IMR-90 (cell line): ENCODE data around the gene PBRM1. TPM values are rescaled to one million over a fixed set of nuclear protein-coding genes. Genes with fewer than 3 reads are reported as not detected.

Experiments used
- ATAC-seq: fragments of 200-7000 bp; cut with Tn5 transposase; 2 replicates; pipeline ENCODE4 v1.9.1; 2020; ENCODE audit warnings: low read depth, mild to moderate bottlenecking, moderate library complexity
- BruUV-seq: library from RNA; stranded (reverse); fragments of 400-500 nt; replicated peaks from 2 replicates; lab custom pipeline; 2021; lab: Mats Ljungman, UMichigan
- CTCF ChIA-PET: fragments of 300-600 bp; formaldehyde crosslinking; extraction: SDS; loops from one replicate; lab custom pipeline; 2021; ENCODE audit warnings: antibody characterized with exemption; lab: Yijun Ruan, JAX
- POLR2A ChIA-PET: fragments of 300-600 bp; sonication (Branson Sonifier 250); formaldehyde crosslinking; loops from one replicate; lab custom pipeline; 2022; ENCODE audit warnings: antibody characterized with exemption; ENCODE audit not compliant: unreplicated experiment; lab: Charles Lee
- DNase-seq: peaks from one replicate; pipeline ENCODE4 v3.0.0; 2013
- H2AFZ ChIP-seq: replicated peaks from 2 replicates; pipeline ENCODE3; 2013; ENCODE audit warnings: low read length, mild to moderate bottlenecking; ENCODE audit not compliant: poor library complexity
- H2AK5ac ChIP-seq: 2 replicates; pipeline ENCODE4 v1.6.1; 2013; ENCODE audit warnings: low read depth, low read length, inconsistent platforms
- H2AK9ac ChIP-seq: replicated peaks from 2 replicates; pipeline ENCODE3; 2013; ENCODE audit warnings: mild to moderate bottlenecking, low read depth, low read length, moderate library complexity; ENCODE audit not compliant: poor library complexity
- H2BK120ac ChIP-seq: 2 replicates; pipeline ENCODE4 v1.6.1; 2013; ENCODE audit warnings: low read depth, low read length, inconsistent platforms
- H2BK15ac ChIP-seq: 3 replicates; pipeline ENCODE4 v1.6.1; 2013; ENCODE audit warnings: low read depth, low read length, inconsistent platforms
- H2BK20ac ChIP-seq: 2 replicates; pipeline ENCODE4 v1.6.1; 2013; ENCODE audit warnings: low read depth, mild to moderate bottlenecking, inconsistent platforms, low read length, moderate library complexity
- H2BK5ac ChIP-seq: 2 replicates; pipeline ENCODE4 v1.6.1; 2013; ENCODE audit warnings: mild to moderate bottlenecking, low read depth, low read length, inconsistent platforms; ENCODE audit not compliant: poor library complexity, severe bottlenecking
- H3K14ac ChIP-seq: replicated peaks from 2 replicates; pipeline ENCODE4 v1.6.1; 2013; ENCODE audit warnings: low read depth, low read length, inconsistent platforms
- H3K18ac ChIP-seq: 2 replicates; pipeline ENCODE4 v1.6.1; 2013; ENCODE audit warnings: low read depth, low read length, control low read depth
- H3K23ac ChIP-seq: 2 replicates; pipeline ENCODE4 v1.6.1; 2013; ENCODE audit warnings: low read depth, low read length, inconsistent platforms
- H3K27ac ChIP-seq: 2 replicates; pipeline ENCODE4 v1.5.1; 2013; ENCODE audit warnings: mild to moderate bottlenecking, control low read depth, low read length; ENCODE audit not compliant: insufficient read depth
- H3K27me3 ChIP-seq: 2 replicates; pipeline ENCODE4 v1.6.1; 2013; ENCODE audit warnings: low read length; ENCODE audit not compliant: control insufficient read depth, insufficient read depth
- H3K36me3 ChIP-seq: 2 replicates; pipeline ENCODE4 v1.6.1; 2013; ENCODE audit warnings: low read length, mixed read lengths; ENCODE audit not compliant: control insufficient read depth, insufficient read depth
- H3K4ac ChIP-seq: 2 replicates; pipeline ENCODE4 v1.6.1; 2013; ENCODE audit warnings: low read depth, low read length, inconsistent platforms
- H3K4me1 ChIP-seq: 2 replicates; pipeline ENCODE4 v1.6.1; 2013; ENCODE audit warnings: low read length, mixed read lengths; ENCODE audit not compliant: control insufficient read depth, insufficient read depth
- H3K4me2 ChIP-seq: 2 replicates; pipeline ENCODE4 v1.6.1; 2013; ENCODE audit warnings: low read depth, mild to moderate bottlenecking, control low read depth, low read length, moderate library complexity
- H3K4me3 ChIP-seq: 2 replicates; pipeline ENCODE4 v1.5.1; 2013; ENCODE audit warnings: low read depth, mild to moderate bottlenecking, control low read depth, low read length, moderate library complexity; ENCODE audit not compliant: insufficient read depth
- H3K56ac ChIP-seq: 2 replicates; pipeline ENCODE4 v1.6.1; 2013; ENCODE audit warnings: low read length, inconsistent platforms; ENCODE audit not compliant: insufficient read depth; ENCODE audit errors: extremely low read depth
- H3K79me1 ChIP-seq, 2 experiments: 2 replicates each; pipeline ENCODE4 v1.6.1; 2013; ENCODE audit warnings: low read length in 2 of 2, inconsistent platforms in 1 of 2, low read depth in 1 of 2
- H3K9ac ChIP-seq: 2 replicates; pipeline ENCODE4 v1.6.1; 2013; ENCODE audit warnings: low read depth, low read length, control low read depth
- H3K9me1 ChIP-seq: 2 replicates; pipeline ENCODE4 v1.6.1; 2013; ENCODE audit warnings: low read length, inconsistent platforms; ENCODE audit not compliant: insufficient read depth
- H3K9me3 ChIP-seq: 2 replicates; pipeline ENCODE4 v1.6.1; 2013; ENCODE audit warnings: low read length; ENCODE audit not compliant: control insufficient read depth, insufficient read depth
- H4K20me1 ChIP-seq: 2 replicates; pipeline ENCODE4 v1.6.1; 2013; ENCODE audit warnings: low read length, inconsistent platforms; ENCODE audit not compliant: insufficient read depth
- H4K5ac ChIP-seq: 2 replicates; pipeline ENCODE4 v1.6.1; 2013; ENCODE audit warnings: mild to moderate bottlenecking, low read depth, low read length, control low read depth
- H4K8ac ChIP-seq, 2 experiments: 2 replicates each; pipeline ENCODE4 v1.6.1; 2013; ENCODE audit warnings: low read depth in 2 of 2, low read length in 2 of 2, control low read depth in 1 of 2, inconsistent platforms in 1 of 2
- H4K91ac ChIP-seq: 2 replicates; pipeline ENCODE4 v1.6.1; 2013; ENCODE audit warnings: low read depth, low read length, inconsistent platforms; ENCODE audit not compliant: insufficient read depth
- BHLHE40 ChIP-seq: fragments of 150-350 bp; IDR thresholded peaks from 2 replicates; pipeline ENCODE4 v1.6.1; 2016; ENCODE audit warnings: mild to moderate bottlenecking, low read depth, low read length
- CEBPB ChIP-seq: IDR thresholded peaks from 2 replicates; pipeline ENCODE4 v1.6.1; 2012; ENCODE audit warnings: low read depth, low read length, improper control_type of control experiment
- CHD1 ChIP-seq: IDR thresholded peaks from 2 replicates; pipeline ENCODE4 v1.6.1; 2012; ENCODE audit warnings: low read depth, low read length, improper control_type of control experiment
- ELK1 ChIP-seq: fragments of 150-350 bp; IDR thresholded peaks from 2 replicates; pipeline ENCODE4 v1.6.1; 2016; ENCODE audit warnings: low read depth, mild to moderate bottlenecking, low read length, moderate library complexity, borderline replicate concordance
- MAFK ChIP-seq: IDR thresholded peaks from 2 replicates; pipeline ENCODE4 v1.6.1; 2012; ENCODE audit warnings: low read depth, low read length, improper control_type of control experiment
- RCOR1 ChIP-seq: IDR thresholded peaks from 2 replicates; pipeline ENCODE4 v1.6.1; 2012; ENCODE audit warnings: mild to moderate bottlenecking, low read length, improper control_type of control experiment; ENCODE audit not compliant: insufficient replicate concordance
- WGBS, 2 experiments: methylation state at CpG; one replicate each; pipeline versions ENCODE4 v1.1.5 to v1.1.7; 2013; ENCODE audit warnings: missing lambda C conversion rate in 2 of 2; ENCODE audit not compliant: insufficient read length in 1 of 2; ENCODE audit errors: extremely low coverage in 2 of 2; 5-methylcytosine and 5-hydroxymethylcytosine counted together
- dilution Hi-C: fragments of 300-500 bp; cut with HindIII; formaldehyde crosslinking; loops from one replicate; pipeline ENCODE4 v1.14.3; 2018; ENCODE audit warnings: low sequenced_read_pairs; ENCODE audit not compliant: unreplicated experiment
- in situ Hi-C: fragments of 300-500 bp; cut with MboI; formaldehyde crosslinking; loops from 3 replicates; pipeline ENCODE4 v1.14.3; 2019; ENCODE audit warnings: low sequenced_read_pairs, inconsistent platforms, mixed read lengths
- intact Hi-C: fragments of 100-400 bp; cut with micrococcal nuclease; formaldehyde crosslinking; loops from 2 replicates; pipeline ENCODE4 v1.10.0; 2022
- polyA plus RNA-seq, 3 experiments: library from polyadenylated mRNA; depleted of rRNA; stranded (reverse); fragments of >200 nt; gene quantifications; 2 replicates each; pipeline ENCODE4 v1.2.3, GENCODE V29; 2012; ENCODE audit warnings: low replicate concordance in 1 of 3
- total RNA-seq: library from RNA; depleted of rRNA; stranded (reverse); fragments of >200 nt; gene quantifications from 2 replicates; pipeline ENCODE4 v1.2.3, GENCODE V29; 2012

PBRM1 gene
- total and polyA plus RNA-seq, 2 of the 4 experiments (the other 2 are of a cell fraction), result 16.5 to 72.6 TPM

- H2AK9ac ChIP-seq, result no peak overlapping the region
- H3K36me3 ChIP-seq, result peaks cover 48% of the 10 kb centered on the region
- no peak overlapping the region for H3K18ac ChIP-seq
- H3K4me1 ChIP-seq, result no peaks in the 10 kb centered on the region; the same call in 1 of the 2 replicates
- H3K27ac ChIP-seq, result no peak overlapping the region
- H3K4ac ChIP-seq, result no peak overlapping the region
- H3K4me3 ChIP-seq, result no peak overlapping the region
- H2BK120ac ChIP-seq, result no peak overlapping the region
- H3K27me3 ChIP-seq, result no peaks in the 10 kb centered on the region
- H2BK15ac ChIP-seq, result no peak overlapping the region
- H4K8ac ChIP-seq, result no peak overlapping the region
- H3K9me1 ChIP-seq, result peaks cover 7% of the 10 kb centered on the region
- ATAC-seq (no peak; the same call in 1 of the 2 replicates), DNase-seq (no peak)
- no peak overlapping the region for H3K56ac ChIP-seq
- H4K91ac ChIP-seq, result no peak overlapping the region
- H2AK5ac ChIP-seq, result no peak overlapping the region
- no peak overlapping the region for H2AFZ ChIP-seq
- no TSS peak for BruUV-seq
- CTCF ChIA-PET, result no interaction called here
- no peak overlapping the region for H4K5ac ChIP-seq
- H3K23ac ChIP-seq, result no peak overlapping the region
- intact Hi-C loops, result no loop called here
- in situ Hi-C loops, result no loop called here
- POLR2A ChIA-PET, result no interaction called here
- no peak overlapping the region for H2BK5ac ChIP-seq
- TF ChIP-seq RCOR1 (no peak), ELK1 (no peak), CEBPB (no peak), MAFK (no peak), BHLHE40 (no peak), CHD1 (no peak)
- peaks cover 33 to 50% of the 10 kb centered on the region in 2 experiments for H3K79me1 ChIP-seq
- no peak overlapping the region for H2BK20ac ChIP-seq
- H3K4me2 ChIP-seq, result no peak overlapping the region
- H3K9ac ChIP-seq, result no peak overlapping the region
- WGBS, 2 experiments, result no CpG with 5 or more reads among the region's 4 CpGs
- peaks cover 18% of the 10 kb centered on the region for H4K20me1 ChIP-seq
- no peak overlapping the region for H3K14ac ChIP-seq
- no peaks in the 10 kb centered on the region for H3K9me3 ChIP-seq
- dilution Hi-C loops, result no loop called here
These were observed 11.9 kb upstream of the PBRM1 start for GRCh38 chr3:52697632-52697965.
